GM12892 (cell line): ENCODE results near the gene YTHDF1.

Source experiments
- POLR2A ChIP-seq: IDR thresholded peaks from 2 replicates; pipeline ENCODE4 v1.6.1; 2011; ENCODE audit warnings: low read depth, low read length, control low read depth
- POLR2AphosphoS5 ChIP-seq: IDR thresholded peaks from 2 replicates; pipeline ENCODE4 v1.6.1; 2011; ENCODE audit warnings: low read depth, low read length, control low read depth
- TAF1 ChIP-seq: IDR thresholded peaks from 2 replicates; pipeline ENCODE4 v1.6.1; 2011; ENCODE audit warnings: low read depth, mild to moderate bottlenecking, control low read depth, low read length, borderline replicate concordance

- no peak for TF ChIP-seq POLR2AphosphoS5
- no peak for TF ChIP-seq POLR2A
- no peak for TF ChIP-seq TAF1
Measured at GRCh38 chr20:63158845-63159244, 57.1 kb downstream of the YTHDF1 start.
